ENCODE measurements around the gene GSK3B.

DNA sequence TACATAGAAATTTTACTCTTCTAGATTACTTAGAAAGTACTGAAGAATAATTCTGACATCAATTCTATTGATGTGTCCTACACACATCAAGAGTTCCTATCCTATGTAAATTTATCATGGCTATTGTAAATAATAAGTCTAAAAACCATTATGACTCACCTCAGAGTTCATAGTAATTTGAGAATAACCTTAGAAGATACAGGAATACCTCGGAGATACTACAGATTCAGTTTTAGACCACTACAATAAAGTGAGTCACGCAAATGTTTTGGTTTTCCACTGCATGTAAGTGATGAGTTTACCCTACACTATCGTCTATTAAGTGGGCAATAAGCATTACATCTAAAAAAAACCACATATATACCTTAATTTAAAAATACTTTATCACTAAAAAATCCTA lies 237.6 kb downstream of the GSK3B start:
- TF ChIP-seq SUZ12 (IDR thresholded peaks at IDR 0.05) = no peak
- no peak for TF ChIP-seq HDGF (IDR thresholded peaks at IDR 0.05; ENCODE audit: borderline replicate concordance)
- no peak for TF ChIP-seq SP1 (IDR thresholded peaks at IDR 0.05)
- no peak for TF ChIP-seq ELF4 (IDR thresholded peaks at IDR 0.05)
- no peak for TF ChIP-seq NFRKB (IDR thresholded peaks at IDR 0.05)
- TF ChIP-seq FOXM1 (IDR thresholded peaks at IDR 0.05; ENCODE audit: borderline replicate concordance) = no peak
- TF ChIP-seq ZNF384 (IDR thresholded peaks at IDR 0.05) = no peak
- TF ChIP-seq L3MBTL2 (conservative IDR thresholded peaks at IDR 0.05) = no peak

All from HEK293T (cell line).